Subcutaneous adipose tissue (tissue), 4 donors: ENCODE measurements around the gene SNHG17. TPM values are rescaled to one million over a fixed set of nuclear protein-coding genes. Genes with fewer than 3 reads are reported as not detected.

Experiments used
- total RNA-seq, 4 donors: library from RNA; depleted of rRNA; stranded (reverse); fragments of >200 nt; gene quantifications; one replicate each; pipeline ENCODE4 v1.1.0, GENCODE V29; 2016
- TF ChIP-seq, protein P1 (sequence below): fragments of 450-650 bp; IDR thresholded peaks from one replicate; pipeline ENCODE4 v1.5.1; 2016; ENCODE audit warnings: low read depth, mild to moderate bottlenecking, control low read depth, antibody characterized with exemption, moderate library complexity

Gene SNHG17
- total RNA-seq, 4 donors from 2014 or later: 7.7 to 25.4 (median 20.4) TPM

DNA sequence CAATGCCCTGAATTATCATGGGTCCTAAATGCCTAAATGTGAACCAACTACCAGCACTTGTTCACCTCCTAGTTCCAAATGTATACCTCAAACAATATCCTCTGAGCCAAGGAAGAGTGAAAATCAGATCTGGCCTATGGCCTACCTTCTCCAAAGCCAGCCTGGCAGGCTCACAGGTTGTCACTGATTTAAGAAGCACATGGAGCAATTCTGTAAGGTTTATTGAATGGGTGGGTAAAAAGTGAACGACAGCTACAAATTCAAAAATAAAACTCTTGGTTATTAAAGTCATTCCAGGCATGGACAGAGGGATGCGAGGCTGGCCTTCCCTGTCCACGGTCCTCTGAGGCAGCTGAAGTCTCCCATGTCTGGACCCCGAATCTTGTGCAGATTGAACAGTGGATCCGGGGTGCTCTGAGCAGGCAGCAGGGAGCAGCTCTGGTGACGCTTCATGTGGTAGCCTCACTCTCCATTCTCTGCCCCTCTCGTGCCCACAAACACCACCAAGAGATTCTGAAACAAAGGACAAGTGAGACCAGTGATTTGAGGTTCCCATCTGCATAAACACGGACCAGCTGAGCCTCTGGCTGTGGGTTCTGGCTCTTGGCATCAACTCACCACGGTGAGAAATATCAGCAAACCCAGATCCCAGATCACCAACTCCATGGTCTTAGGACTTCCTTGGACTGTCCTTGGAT is 14.6 kb downstream of the SNHG17 start:
- TF ChIP-seq, protein P1, sequence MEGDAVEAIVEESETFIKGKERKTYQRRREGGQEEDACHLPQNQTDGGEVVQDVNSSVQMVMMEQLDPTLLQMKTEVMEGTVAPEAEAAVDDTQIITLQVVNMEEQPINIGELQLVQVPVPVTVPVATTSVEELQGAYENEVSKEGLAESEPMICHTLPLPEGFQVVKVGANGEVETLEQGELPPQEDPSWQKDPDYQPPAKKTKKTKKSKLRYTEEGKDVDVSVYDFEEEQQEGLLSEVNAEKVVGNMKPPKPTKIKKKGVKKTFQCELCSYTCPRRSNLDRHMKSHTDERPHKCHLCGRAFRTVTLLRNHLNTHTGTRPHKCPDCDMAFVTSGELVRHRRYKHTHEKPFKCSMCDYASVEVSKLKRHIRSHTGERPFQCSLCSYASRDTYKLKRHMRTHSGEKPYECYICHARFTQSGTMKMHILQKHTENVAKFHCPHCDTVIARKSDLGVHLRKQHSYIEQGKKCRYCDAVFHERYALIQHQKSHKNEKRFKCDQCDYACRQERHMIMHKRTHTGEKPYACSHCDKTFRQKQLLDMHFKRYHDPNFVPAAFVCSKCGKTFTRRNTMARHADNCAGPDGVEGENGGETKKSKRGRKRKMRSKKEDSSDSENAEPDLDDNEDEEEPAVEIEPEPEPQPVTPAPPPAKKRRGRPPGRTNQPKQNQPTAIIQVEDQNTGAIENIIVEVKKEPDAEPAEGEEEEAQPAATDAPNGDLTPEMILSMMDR: no peak

GRCh38 chr20:38418509-38419204 is 16.5 kb downstream of the SNHG17 start:
- TF ChIP-seq, protein P1: no peak

- TF ChIP-seq, protein P1: no peak
Observed at GRCh38 chr20:38414769-38415450, 20.2 kb downstream of the SNHG17 start.

- TF ChIP-seq, protein P1: no peak
Observed at GRCh38 chr20:38412877-38413577, 22.1 kb downstream of the SNHG17 start.

GRCh38 chr20:38407321-38407720 is 27.8 kb downstream of the SNHG17 start:
- TF ChIP-seq, protein P1: no peak

- TF ChIP-seq, protein P1: no peak
Observed at GRCh38 chr20:38406476-38406875, 28.7 kb downstream of the SNHG17 start.
